Neutrophil (primary cell): Measurements from ENCODE around the gene MEIS3.

Experiments
- H3K27ac ChIP-seq: fragments of 200-600 bp; sonication (generic); 2 replicates; pipeline ENCODE4 v1.5.1; 2016; ENCODE audit warnings: mild to moderate bottlenecking, moderate library complexity
- H3K27me3 ChIP-seq: fragments of 200-600 bp; sonication (generic); 2 replicates; pipeline ENCODE4 v1.6.0; 2016; ENCODE audit warnings: mild to moderate bottlenecking
- H3K36me3 ChIP-seq: fragments of 200-600 bp; sonication (generic); 2 replicates; pipeline ENCODE4 v1.5.1; 2017
- H3K4me1 ChIP-seq, 2 experiments: fragments of 200-600 bp in 1 of 2; sonication (generic) in 1 of 2; 1 replicate in 1 of 2; 2 replicates in 1 of 2; pipeline versions ENCODE4 v1.5.1 to v1.6.1; 2013 to 2016; ENCODE audit warnings: low read depth in 1 of 2, low read length in 1 of 2, mild to moderate bottlenecking in 1 of 2, moderate library complexity in 1 of 2; ENCODE audit not compliant: control insufficient read depth in 1 of 2, insufficient read depth in 1 of 2
- H3K4me3 ChIP-seq, 2 experiments: fragments of 200-600 bp in 1 of 2; sonication (generic) in 1 of 2; 1 replicate in 1 of 2; 2 replicates in 1 of 2; pipeline ENCODE4 v1.5.1; 2013 to 2016; ENCODE audit warnings: low read depth in 1 of 2, low read length in 1 of 2, mild to moderate bottlenecking in 1 of 2, moderate library complexity in 1 of 2
- H3K9me3 ChIP-seq: fragments of 200-600 bp; sonication (generic); 2 replicates; pipeline ENCODE4 v1.5.1; 2016
- CTCF ChIP-seq: fragments of 200-600 bp; sonication (generic); IDR thresholded peaks from 2 replicates; pipeline ENCODE4 v1.5.1; 2016; ENCODE audit warnings: antibody characterized with exemption

MEIS3 gene

GRCh38 chr19:47435196-47435595 lies 15.9 kb upstream of the MEIS3 start:
- Histone ChIP-seq H3K27ac (no peak overlapping the region), H3K4me1 (no peaks in the 10 kb centered on the region), H3K27me3 (peaks cover 89% of the 10 kb centered on the region), H3K36me3 (no peaks in the 10 kb centered on the region), H3K4me3 (no peak overlapping the region), H3K9me3 (no peaks in the 10 kb centered on the region)
- no peak for TF ChIP-seq CTCF

GRCh38 chr19:47434088-47434487 lies 14.8 kb upstream of the MEIS3 start:
- Histone ChIP-seq H3K9me3 (no peaks in the 10 kb centered on the region), H3K4me1 (no peaks in the 10 kb centered on the region), H3K36me3 (no peaks in the 10 kb centered on the region), H3K4me3 (no peak overlapping the region), H3K27ac (no peak overlapping the region), H3K27me3 (peaks cover 89% of the 10 kb centered on the region)
- TF ChIP-seq CTCF: no peak

- TF ChIP-seq CTCF: no peak
- no peak overlapping the region for H3K4me3 ChIP-seq
- H3K27me3 ChIP-seq: peaks cover 89% of the 10 kb centered on the region
- H3K9me3 ChIP-seq: no peaks in the 10 kb centered on the region
- H3K27ac ChIP-seq: no peak overlapping the region
- H3K36me3 ChIP-seq: no peaks in the 10 kb centered on the region
- H3K4me1 ChIP-seq: peaks cover under 1 to 4% of the 10 kb centered on the region in 2 experiments
Measured at GRCh38 chr19:47433121-47433520, 13.8 kb upstream of the MEIS3 start.

- Histone ChIP-seq H3K4me1 (peaks cover 2 to 6% of the 10 kb centered on the region in 2 experiments), H3K36me3 (no peaks in the 10 kb centered on the region), H3K27ac (no peak overlapping the region), H3K9me3 (no peaks in the 10 kb centered on the region), H3K27me3 (peaks cover 89% of the 10 kb centered on the region), H3K4me3 (no peak overlapping the region)
- TF ChIP-seq CTCF: no peak
Measured at GRCh38 chr19:47432499-47432898, 13.2 kb upstream of the MEIS3 start.

GRCh38 chr19:47432091-47432490 lies 12.8 kb upstream of the MEIS3 start:
- H3K4me3 ChIP-seq: no peak overlapping the region
- no peaks in the 10 kb centered on the region for H3K9me3 ChIP-seq
- peaks cover 2 to 6% of the 10 kb centered on the region in 2 experiments for H3K4me1 ChIP-seq
- TF ChIP-seq CTCF: no peak
- no peak overlapping the region for H3K27ac ChIP-seq
- H3K36me3 ChIP-seq: no peaks in the 10 kb centered on the region
- peaks cover 89% of the 10 kb centered on the region for H3K27me3 ChIP-seq
